ENCODE results near the gene RASGRP3. TPM values are rescaled to one million over a fixed set of nuclear protein-coding genes. Genes with fewer than 3 reads are reported as not detected.

Gene RASGRP3
- total RNA-seq, 1 donor = 12.1 TPM

DNA sequence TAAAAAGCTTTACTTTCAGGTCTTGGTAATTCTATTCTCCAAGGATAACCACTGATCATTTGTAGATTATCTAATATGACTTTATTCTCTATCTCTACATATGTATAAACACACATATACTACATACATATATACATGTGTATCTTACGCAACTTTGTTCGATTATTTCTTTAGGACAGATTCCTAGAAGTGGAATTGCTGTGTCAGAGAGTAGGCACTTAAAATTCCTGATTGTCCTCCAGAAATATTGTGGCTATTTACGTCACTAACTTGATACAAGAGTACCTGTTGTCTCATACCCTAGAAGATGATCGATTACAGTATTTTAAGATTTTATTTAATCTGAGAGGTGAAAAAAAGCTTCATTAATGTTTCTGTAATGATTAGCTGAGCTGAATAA is 64.8 kb downstream of the RASGRP3 start:
- no peak for DNase-seq (ENCODE audit: low read depth)
- TF ChIP-seq, protein P1, sequence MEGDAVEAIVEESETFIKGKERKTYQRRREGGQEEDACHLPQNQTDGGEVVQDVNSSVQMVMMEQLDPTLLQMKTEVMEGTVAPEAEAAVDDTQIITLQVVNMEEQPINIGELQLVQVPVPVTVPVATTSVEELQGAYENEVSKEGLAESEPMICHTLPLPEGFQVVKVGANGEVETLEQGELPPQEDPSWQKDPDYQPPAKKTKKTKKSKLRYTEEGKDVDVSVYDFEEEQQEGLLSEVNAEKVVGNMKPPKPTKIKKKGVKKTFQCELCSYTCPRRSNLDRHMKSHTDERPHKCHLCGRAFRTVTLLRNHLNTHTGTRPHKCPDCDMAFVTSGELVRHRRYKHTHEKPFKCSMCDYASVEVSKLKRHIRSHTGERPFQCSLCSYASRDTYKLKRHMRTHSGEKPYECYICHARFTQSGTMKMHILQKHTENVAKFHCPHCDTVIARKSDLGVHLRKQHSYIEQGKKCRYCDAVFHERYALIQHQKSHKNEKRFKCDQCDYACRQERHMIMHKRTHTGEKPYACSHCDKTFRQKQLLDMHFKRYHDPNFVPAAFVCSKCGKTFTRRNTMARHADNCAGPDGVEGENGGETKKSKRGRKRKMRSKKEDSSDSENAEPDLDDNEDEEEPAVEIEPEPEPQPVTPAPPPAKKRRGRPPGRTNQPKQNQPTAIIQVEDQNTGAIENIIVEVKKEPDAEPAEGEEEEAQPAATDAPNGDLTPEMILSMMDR (IDR thresholded peaks at IDR 0.05; ENCODE audit: insufficient read depth, low read depth, low read length) = no peak
- no peak overlapping the region for H3K4me3 ChIP-seq (ENCODE audit: low read depth, low read length)

DNA sequence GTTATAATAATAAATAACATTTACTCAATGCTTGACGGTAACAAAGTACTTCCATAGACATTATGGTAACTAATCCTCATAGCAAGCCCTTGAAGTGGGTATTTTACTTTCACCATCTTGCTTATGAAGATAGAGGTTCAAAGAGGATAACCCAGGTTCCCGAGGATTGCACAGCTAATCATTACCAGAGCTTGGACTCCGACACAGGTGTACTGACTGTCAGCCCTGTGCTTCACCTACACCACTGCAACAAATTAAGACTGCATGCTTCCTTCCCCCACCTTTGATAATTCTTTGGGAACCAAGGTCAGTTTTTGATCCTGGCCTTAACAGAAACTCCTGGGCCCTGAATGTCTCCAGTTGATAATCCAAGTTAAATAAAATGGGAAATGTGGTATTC is 73.8 kb downstream of the RASGRP3 start:
- TF ChIP-seq, protein P1 (IDR thresholded peaks at IDR 0.05; ENCODE audit: insufficient read depth, low read depth, low read length) = no peak
- DNase-seq (ENCODE audit: low read depth) = no peak
- H3K4me3 ChIP-seq (ENCODE audit: low read depth, low read length) = no peak overlapping the region

DNA sequence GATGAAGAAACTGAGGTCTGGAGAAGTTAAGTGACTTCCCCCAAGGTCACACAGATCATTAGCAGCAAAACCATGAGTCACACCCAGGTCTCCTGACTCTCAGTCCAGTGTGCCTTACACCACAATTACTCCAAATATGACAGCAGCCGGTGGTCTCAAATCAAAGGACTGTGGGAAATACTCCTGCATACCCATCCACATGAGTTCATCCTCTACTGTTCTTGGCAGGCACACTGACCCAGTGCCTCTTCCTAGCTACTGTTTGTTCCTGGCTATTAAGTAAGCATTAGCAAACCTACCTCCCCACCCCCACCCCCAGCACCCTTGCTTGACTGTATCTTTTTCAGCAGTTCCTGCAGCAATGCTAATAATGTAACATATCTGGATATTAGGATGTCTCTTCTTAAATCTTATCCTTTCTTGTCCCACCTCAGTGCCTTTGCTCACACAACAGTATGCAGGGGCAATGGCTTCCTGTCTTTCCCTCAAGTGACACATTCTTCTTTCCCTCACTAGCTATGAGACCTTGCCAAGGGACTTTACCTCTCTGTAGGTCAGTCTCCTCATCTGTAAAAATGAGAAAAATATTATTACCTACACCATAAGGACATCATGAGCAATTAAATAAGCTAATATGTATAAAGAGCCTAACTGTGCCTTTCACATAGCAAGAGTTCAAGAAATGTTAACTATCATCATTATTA is 76.5 kb downstream of the RASGRP3 start:
- peak; percentile 24 for DNase-seq (ENCODE audit: low read depth)
- TF ChIP-seq, protein P1 (IDR thresholded peaks at IDR 0.05; ENCODE audit: insufficient read depth, low read depth, low read length) = no peak
- no peak overlapping the region for H3K4me3 ChIP-seq (ENCODE audit: low read depth, low read length)

DNA sequence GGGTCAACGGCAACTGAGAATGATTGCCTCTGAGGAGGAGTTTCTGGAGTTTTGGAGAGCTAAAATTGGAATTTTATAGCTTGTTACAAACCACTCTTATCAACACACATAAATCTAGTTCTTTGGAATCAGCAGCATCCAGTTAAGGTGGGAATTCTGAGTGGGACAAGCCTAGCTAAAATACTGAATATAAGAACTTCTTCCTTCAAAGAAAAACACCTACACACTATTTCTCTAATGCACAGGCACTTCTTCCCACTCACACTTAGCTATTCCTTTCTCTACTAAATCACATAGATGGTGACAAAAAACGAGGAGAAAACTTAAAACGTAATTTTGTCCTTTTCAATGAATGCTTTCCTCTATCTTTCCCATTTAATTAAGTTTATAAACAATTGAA is 79.2 kb downstream of the RASGRP3 start:
- no peak overlapping the region for H3K4me3 ChIP-seq (ENCODE audit: low read depth, low read length)
- DNase-seq (ENCODE audit: low read depth) = no peak
- TF ChIP-seq, protein P1 (IDR thresholded peaks at IDR 0.05; ENCODE audit: insufficient read depth, low read depth, low read length) = no peak

GRCh38 chr2:33559328-33559727 is 82.9 kb downstream of the RASGRP3 start:
- DNase-seq (ENCODE audit: low read depth) = no peak
- no peak overlapping the region for H3K4me3 ChIP-seq (ENCODE audit: low read depth, low read length)
- TF ChIP-seq, protein P1 (IDR thresholded peaks at IDR 0.05; ENCODE audit: insufficient read depth, low read depth, low read length) = no peak

- no peak overlapping the region for H3K4me3 ChIP-seq (ENCODE audit: low read depth, low read length)
- no peak for DNase-seq (ENCODE audit: low read depth)
- TF ChIP-seq, protein P1 (IDR thresholded peaks at IDR 0.05; ENCODE audit: insufficient read depth, low read depth, low read length) = no peak
These were observed 83.6 kb downstream of the RASGRP3 start for GRCh38 chr2:33560017-33560416.

- no peak for DNase-seq (ENCODE audit: low read depth)
- H3K4me3 ChIP-seq (ENCODE audit: low read depth, low read length) = no peak overlapping the region
- TF ChIP-seq, protein P1 (IDR thresholded peaks at IDR 0.05; ENCODE audit: insufficient read depth, low read depth, low read length) = no peak
These were observed 85.4 kb downstream of the RASGRP3 start for GRCh38 chr2:33561872-33562271.
